SK-N-SH (cell line): ENCODE results near the gene AXL. TPM values are rescaled to one million over a fixed set of nuclear protein-coding genes. Genes with fewer than 3 reads are reported as not detected.

Experiments
- CTCF ChIA-PET: fragments of 300-600, 350-600 bp; formaldehyde crosslinking; extraction: SDS; loops from one replicate; lab custom pipeline; 2021; lab: Yijun Ruan, JAX
- POLR2A ChIA-PET: fragments of 350-600 bp; sonication (Branson Sonifier 250); formaldehyde crosslinking; extraction: SDS; loops from one replicate; lab custom pipeline; 2020; ENCODE audit warnings: antibody characterized with exemption, inconsistent platforms; lab: Yijun Ruan, JAX
- DNase-seq: peaks from one replicate; pipeline ENCODE4 v3.0.0; 2012
- H2AFZ ChIP-seq: fragments of 200-600 bp; sonication (generic); 2 replicates; pipeline ENCODE4 v1.8.1; 2016; ENCODE audit warnings: antibody characterized with exemption, mild to moderate bottlenecking, low read depth
- H3F3A ChIP-seq: fragments of 200-600 bp; sonication (generic); replicated peaks from 2 replicates; pipeline ENCODE3; 2016; ENCODE audit warnings: antibody characterized with exemption, mild to moderate bottlenecking; ENCODE audit not compliant: insufficient read depth
- H3K27ac ChIP-seq, 2 experiments: fragments of 200-500 bp in 1 of 2; fragments of 200-600 bp in 1 of 2; sonication (Bioruptor generic) in 1 of 2; sonication (generic), shearing (Covaris generic) in 1 of 2; 2 replicates each; pipeline versions ENCODE4 v1.5.1 to v1.6.1; 2014 to 2016; ENCODE audit warnings: low read depth in 2 of 2, inconsistent platforms in 1 of 2, low read length in 1 of 2, mild to moderate bottlenecking in 1 of 2, mixed read lengths in 1 of 2
- H3K27me3 ChIP-seq: fragments of 200-600 bp; sonication (generic), shearing (Covaris generic); 2 replicates; pipeline ENCODE4 v1.6.1; 2016; ENCODE audit warnings: mixed run types; ENCODE audit not compliant: insufficient read depth
- H3K36me3 ChIP-seq, 2 experiments: fragments of 200-500 bp in 1 of 2; fragments of 200-600 bp in 1 of 2; sonication (Bioruptor generic) in 1 of 2; sonication (generic) in 1 of 2; replicated peaks in 1 of 2; 2 replicates each; pipeline versions ENCODE3 to v1.5.1; 2014 to 2016; ENCODE audit warnings: low read length in 1 of 2, mild to moderate bottlenecking in 1 of 2; ENCODE audit not compliant: insufficient read depth in 2 of 2, control insufficient read depth in 1 of 2
- H3K4me1 ChIP-seq, 2 experiments: fragments of 200-500 bp in 1 of 2; fragments of 200-600 bp in 1 of 2; sonication (Bioruptor generic) in 1 of 2; sonication (generic), shearing (Covaris generic) in 1 of 2; 2 replicates each; pipeline versions ENCODE4 v1.5.1 to v1.6.1; 2014 to 2016; ENCODE audit warnings: low read depth in 1 of 2, low read length in 1 of 2, mixed run types in 1 of 2; ENCODE audit not compliant: insufficient read depth in 2 of 2, control insufficient read depth in 1 of 2
- H3K4me2 ChIP-seq: fragments of 200-600 bp; sonication (generic), shearing (Covaris generic); 2 replicates; pipeline ENCODE4 v1.6.1; 2017; ENCODE audit warnings: mixed run types
- H3K4me3 ChIP-seq, 2 experiments: fragments of 200-500 bp in 1 of 2; fragments of 200-600 bp in 1 of 2; sonication (Bioruptor generic) in 1 of 2; sonication (generic), shearing (Covaris generic) in 1 of 2; 2 replicates each; pipeline versions ENCODE4 v1.5.1 to v1.8.1; 2014 to 2016; ENCODE audit warnings: low read depth in 2 of 2, inconsistent platforms in 1 of 2, low read length in 1 of 2, mild to moderate bottlenecking in 1 of 2, mixed read lengths in 1 of 2, moderate library complexity in 1 of 2
- H3K79me2 ChIP-seq: fragments of 200-600 bp; sonication (generic); 2 replicates; pipeline ENCODE4 v1.8.1; 2017; ENCODE audit warnings: mild to moderate bottlenecking; ENCODE audit not compliant: insufficient read depth
- H3K9ac ChIP-seq: fragments of 200-600 bp; sonication (generic); 2 replicates; pipeline ENCODE4 v1.6.1; 2017; ENCODE audit warnings: mixed run types
- H3K9me2 ChIP-seq: fragments of 200-600 bp; sonication (generic); 2 replicates; pipeline ENCODE4 v1.6.1; 2017; ENCODE audit warnings: mixed run types
- H3K9me3 ChIP-seq: fragments of 200-600 bp; sonication (generic); 2 replicates; pipeline ENCODE4 v1.6.1; 2017; ENCODE audit warnings: mixed run types, mild to moderate bottlenecking, moderate library complexity
- H4K20me1 ChIP-seq: fragments of 200-600 bp; sonication (generic); 2 replicates; pipeline ENCODE4 v1.6.1; 2017; ENCODE audit warnings: mild to moderate bottlenecking, mixed run types; ENCODE audit not compliant: insufficient read depth
- EZH2phosphoT487 ChIP-seq: fragments of 200-600 bp; sonication (generic); IDR thresholded peaks from 2 replicates; pipeline ENCODE4 v1.6.1; 2017; ENCODE audit warnings: low read depth, mixed run types, mild to moderate bottlenecking, antibody characterized with exemption, moderate library complexity, borderline replicate concordance
- FOXJ3 ChIP-seq: sonication (generic); formaldehyde crosslinking; IDR thresholded peaks from 2 replicates; pipeline ENCODE4 v1.5.1; 2020; ENCODE audit warnings: mild to moderate bottlenecking, missing genetic modification reagents
- FOXM1 ChIP-seq: IDR thresholded peaks from 2 replicates; pipeline ENCODE4 v1.4.0; 2012; ENCODE audit warnings: low read depth, mild to moderate bottlenecking
- MXI1 ChIP-seq: IDR thresholded peaks from 2 replicates; pipeline ENCODE4 v1.6.1; 2012; ENCODE audit warnings: mild to moderate bottlenecking, low read depth, low read length, improper control_type of control experiment
- NFIC ChIP-seq: IDR thresholded peaks from 2 replicates; pipeline ENCODE4 v1.4.0; 2012; ENCODE audit warnings: borderline replicate concordance
- RFX5 ChIP-seq: IDR thresholded peaks from 2 replicates; pipeline ENCODE4 v1.6.1; 2012; ENCODE audit warnings: mild to moderate bottlenecking, improper control_type of control experiment, low read length
- RXRA ChIP-seq: IDR thresholded peaks from 2 replicates; pipeline ENCODE4 v1.4.0; 2012; ENCODE audit warnings: low read depth, mild to moderate bottlenecking, borderline replicate concordance
- SIN3A ChIP-seq: IDR thresholded peaks from 2 replicates; pipeline ENCODE4 v1.6.1; 2012; ENCODE audit warnings: low read depth, mild to moderate bottlenecking, low read length, moderate library complexity, borderline replicate concordance
- SMC3 ChIP-seq: IDR thresholded peaks from 2 replicates; pipeline ENCODE4 v1.6.1; 2012; ENCODE audit warnings: low read depth, low read length, improper control_type of control experiment
- TAF1 ChIP-seq: IDR thresholded peaks from 2 replicates; pipeline ENCODE4 v1.6.1; 2012; ENCODE audit warnings: low read depth, mild to moderate bottlenecking, low read length, moderate library complexity, borderline replicate concordance
- WGBS: methylation state at CpG from one replicate; pipeline ENCODE4 v1.1.6; 2017; ENCODE audit warnings: low lambda C conversion rate; 5-methylcytosine and 5-hydroxymethylcytosine counted together
- polyA plus RNA-seq, 3 experiments: library from polyadenylated mRNA; depleted of rRNA; stranded (reverse); fragments of >200 nt; gene quantifications; 2 replicates each; pipeline ENCODE4 v1.2.3, GENCODE V29; 2012
- TF ChIP-seq, protein P1 (sequence below): IDR thresholded peaks from 2 replicates; pipeline ENCODE4 v1.4.0; 2012; ENCODE audit warnings: low read depth
- TF ChIP-seq, protein P2 (sequence below): fragments of 200-600 bp; sonication (generic); IDR thresholded peaks from 2 replicates; pipeline ENCODE4 v1.6.1; 2017; ENCODE audit warnings: antibody characterized with exemption, mild to moderate bottlenecking, moderate library complexity

The AXL gene
- polyA plus RNA-seq, 1 of the 3 experiments (the other 2 are of a cell fraction) = 82.6 TPM

- TF ChIP-seq RFX5 = no peak
These were observed 89.6 kb downstream of the AXL start (continued) for GRCh38 chr19:41308450-41309179.

DNA sequence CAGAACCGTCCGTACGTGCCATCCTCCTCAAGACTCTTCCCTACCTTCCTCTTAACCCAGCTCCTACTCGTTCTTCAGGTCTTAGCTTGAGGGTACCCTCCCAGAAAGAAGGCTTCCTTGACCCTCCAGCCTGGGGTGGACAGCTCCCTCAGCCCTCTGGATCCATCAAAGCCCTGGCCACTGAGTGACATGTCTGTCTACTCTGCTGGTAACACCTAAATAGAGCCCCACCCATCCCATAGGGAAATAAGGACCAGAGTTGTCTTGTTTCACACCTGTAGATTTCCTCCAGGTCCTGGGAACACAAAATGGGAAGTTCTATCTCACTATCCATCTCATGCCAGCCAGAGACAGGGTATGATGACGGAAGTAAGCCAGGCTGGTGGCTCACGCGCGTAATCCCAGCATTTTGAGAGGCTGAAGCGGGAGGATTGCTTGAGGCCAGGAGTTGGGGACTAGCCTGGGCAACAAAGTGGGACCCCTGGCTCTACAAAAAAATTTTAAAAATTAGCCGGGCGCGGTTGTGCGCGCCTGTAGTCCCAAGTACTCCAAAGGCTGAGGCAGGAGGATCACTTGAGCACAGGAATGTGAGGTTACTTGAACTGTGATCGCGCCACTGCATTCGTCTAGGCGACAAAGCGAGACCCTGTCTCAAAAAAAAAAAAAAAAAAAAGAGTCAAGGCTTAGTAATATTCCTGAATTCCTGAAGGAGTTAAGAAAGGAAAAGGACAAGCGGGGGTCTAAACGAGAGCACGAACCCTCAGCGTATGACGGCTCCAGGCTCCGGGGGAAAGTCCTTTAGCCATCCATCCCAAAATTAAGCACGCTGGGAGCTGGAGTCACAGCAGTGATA is 90.4 kb downstream of the AXL start:
- Histone ChIP-seq H3K4me2 (peak overlapping the region; percentile 96), H3K36me3 (peaks cover 44 to 57% of the 10 kb centered on the region in 2 experiments), H3K27me3 (no peaks in the 10 kb centered on the region), H3K79me2 (peaks cover 45% of the 10 kb centered on the region), H3K4me3 (peak overlapping the region; percentile 69 to 80), H2AFZ (peak overlapping the region; percentile 61; the same call in 1 of the 2 replicates), H3K9me3 (no peaks in the 10 kb centered on the region), H3K27ac (peak overlapping the region; percentile 95), H3K9me2 (no peaks in the 10 kb centered on the region), H3K4me1 (peaks cover 14 to 19% of the 10 kb centered on the region in 2 experiments; a peak in 3 of 4 replicates), H3K9ac (peak overlapping the region; percentile 93), H3F3A (peaks cover 84% of the 10 kb centered on the region), H4K20me1 (no peaks in the 10 kb centered on the region; the same call in 1 of the 2 replicates)
- DNase-seq = no peak
- TF ChIP-seq RFX5 (no peak), FOXM1 (no peak), EZH2phosphoT487 (no peak), RXRA (no peak), TAF1 (no peak), SMC3 (no peak), MXI1 (no peak), FOXJ3 (CRISPR knock-in tag) (no peak), SIN3A (no peak), NFIC (no peak)
- TF ChIP-seq, protein P1, sequence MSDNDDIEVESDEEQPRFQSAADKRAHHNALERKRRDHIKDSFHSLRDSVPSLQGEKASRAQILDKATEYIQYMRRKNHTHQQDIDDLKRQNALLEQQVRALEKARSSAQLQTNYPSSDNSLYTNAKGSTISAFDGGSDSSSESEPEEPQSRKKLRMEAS = no peak
- TF ChIP-seq, protein P2, sequence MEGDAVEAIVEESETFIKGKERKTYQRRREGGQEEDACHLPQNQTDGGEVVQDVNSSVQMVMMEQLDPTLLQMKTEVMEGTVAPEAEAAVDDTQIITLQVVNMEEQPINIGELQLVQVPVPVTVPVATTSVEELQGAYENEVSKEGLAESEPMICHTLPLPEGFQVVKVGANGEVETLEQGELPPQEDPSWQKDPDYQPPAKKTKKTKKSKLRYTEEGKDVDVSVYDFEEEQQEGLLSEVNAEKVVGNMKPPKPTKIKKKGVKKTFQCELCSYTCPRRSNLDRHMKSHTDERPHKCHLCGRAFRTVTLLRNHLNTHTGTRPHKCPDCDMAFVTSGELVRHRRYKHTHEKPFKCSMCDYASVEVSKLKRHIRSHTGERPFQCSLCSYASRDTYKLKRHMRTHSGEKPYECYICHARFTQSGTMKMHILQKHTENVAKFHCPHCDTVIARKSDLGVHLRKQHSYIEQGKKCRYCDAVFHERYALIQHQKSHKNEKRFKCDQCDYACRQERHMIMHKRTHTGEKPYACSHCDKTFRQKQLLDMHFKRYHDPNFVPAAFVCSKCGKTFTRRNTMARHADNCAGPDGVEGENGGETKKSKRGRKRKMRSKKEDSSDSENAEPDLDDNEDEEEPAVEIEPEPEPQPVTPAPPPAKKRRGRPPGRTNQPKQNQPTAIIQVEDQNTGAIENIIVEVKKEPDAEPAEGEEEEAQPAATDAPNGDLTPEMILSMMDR = no peak
- POLR2A ChIA-PET = interaction anchor here (1.4 kb wide), 1 partner anchor 15 kb away, joined by 5 read pairs; no protein-coding TSS in a partner anchor
- CTCF ChIA-PET = interaction anchor here (0.9 to 5.5 kb wide), 32 partner anchors 8 to 139 kb away, joined by 3 to 105 read pairs (median 5); partner anchors contain the start of genes B9D2, DMAC2, HNRNPUL1 and TGFB1
- WGBS = 32% methylated on average over 26 of the region's 26 CpGs
